GM18508 (cell line): ENCODE measurements around the gene SLC17A2.

ENCODE experiments used
- ATAC-seq: cut with Tn5 transposase; IDR thresholded peaks from one replicate; pipeline ENCODE4 v1.9.1; 2021; ENCODE audit warnings: moderate number of reproducible peaks; ENCODE audit not compliant: insufficient read depth, unreplicated experiment

SLC17A2 gene

DNA sequence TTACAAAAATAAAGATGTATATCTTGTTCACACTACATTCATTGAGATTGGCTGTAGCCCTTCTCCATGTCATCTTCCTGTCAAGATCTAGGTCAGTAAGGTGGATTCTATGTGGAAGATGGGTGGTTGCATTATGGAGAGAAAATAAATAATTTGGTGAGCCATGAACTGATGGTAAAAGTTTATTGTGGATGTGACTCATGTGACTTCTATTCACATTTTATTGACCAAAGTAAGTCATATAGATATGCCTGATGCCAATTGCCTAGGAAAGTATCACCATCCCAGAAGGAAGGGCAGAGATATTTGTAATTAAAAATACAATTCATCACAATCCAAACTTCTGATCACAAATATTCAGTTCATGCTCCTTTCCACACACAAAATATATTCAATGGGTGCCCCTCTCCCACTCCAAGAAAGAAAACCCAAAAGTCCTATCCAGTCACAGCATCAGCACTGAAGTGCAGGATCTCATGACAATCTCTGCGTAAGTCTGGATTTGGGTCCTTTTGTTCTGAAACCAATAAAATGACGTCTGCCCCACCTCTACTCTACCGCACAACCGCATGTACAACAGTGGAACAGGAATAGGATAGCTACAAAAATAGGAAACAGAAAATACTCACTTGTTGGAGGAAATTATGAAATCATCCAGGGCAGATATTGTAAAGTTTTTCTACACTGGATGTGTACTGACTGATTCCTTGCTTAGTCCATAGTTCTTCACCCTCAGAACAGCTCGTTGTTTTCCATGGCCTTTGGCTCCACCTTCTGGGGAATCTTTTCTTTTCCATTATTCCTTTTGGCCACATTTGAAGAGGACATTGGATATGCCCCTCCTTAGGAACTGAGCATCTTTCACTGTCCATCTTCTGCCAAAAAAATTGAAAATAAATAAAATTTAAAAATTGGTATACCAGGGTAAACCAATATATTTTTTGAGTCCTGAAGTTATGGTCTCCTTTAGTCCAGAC, 40.3 kb downstream of the SLC17A2 start:
- no peak for ATAC-seq

DNA sequence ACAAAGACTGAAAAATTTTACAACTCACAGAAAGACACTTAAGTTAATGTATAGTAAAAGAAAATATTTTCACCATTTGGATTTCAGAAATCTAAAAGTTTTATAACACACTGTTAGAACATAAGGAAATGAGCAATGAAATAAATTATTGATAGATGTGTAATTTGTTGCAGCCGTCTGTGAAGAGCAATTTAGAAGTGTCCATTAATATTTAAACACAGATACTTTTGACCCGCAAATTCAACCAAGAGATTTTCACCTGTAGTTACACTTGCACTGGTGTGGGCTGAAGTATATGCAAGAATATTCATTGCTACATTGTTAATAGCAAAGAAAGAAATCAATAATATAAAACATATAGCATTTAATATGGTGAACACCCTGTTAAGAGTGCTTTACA, 41.9 kb downstream of the SLC17A2 start:
- no peak for ATAC-seq

DNA sequence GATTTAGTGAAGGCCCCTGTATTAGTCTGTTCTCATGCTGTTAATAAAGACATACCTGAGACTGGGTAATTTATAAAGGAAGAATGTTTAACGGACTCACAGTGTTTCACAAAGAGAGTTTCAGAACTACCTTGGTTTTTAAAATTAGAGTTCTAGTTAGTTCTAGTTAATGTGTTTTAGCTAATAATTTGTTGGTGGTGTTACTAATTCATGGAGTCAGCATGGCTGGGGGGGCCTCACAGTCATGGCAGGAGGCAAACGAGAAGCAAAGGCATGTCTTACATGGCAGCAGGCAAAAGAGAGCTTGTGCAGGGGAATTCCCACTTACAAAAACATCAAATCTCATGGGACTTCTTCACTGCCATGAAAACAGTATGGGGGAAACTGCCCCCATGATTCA, 44.4 kb downstream of the SLC17A2 start:
- ATAC-seq, result no peak

- no peak for ATAC-seq
Observed at GRCh38 chr6:25883991-25884390, 46.5 kb downstream of the SLC17A2 start.

- ATAC-seq, result no peak
Observed at GRCh38 chr6:25883536-25883935, 47.0 kb downstream of the SLC17A2 start.

DNA sequence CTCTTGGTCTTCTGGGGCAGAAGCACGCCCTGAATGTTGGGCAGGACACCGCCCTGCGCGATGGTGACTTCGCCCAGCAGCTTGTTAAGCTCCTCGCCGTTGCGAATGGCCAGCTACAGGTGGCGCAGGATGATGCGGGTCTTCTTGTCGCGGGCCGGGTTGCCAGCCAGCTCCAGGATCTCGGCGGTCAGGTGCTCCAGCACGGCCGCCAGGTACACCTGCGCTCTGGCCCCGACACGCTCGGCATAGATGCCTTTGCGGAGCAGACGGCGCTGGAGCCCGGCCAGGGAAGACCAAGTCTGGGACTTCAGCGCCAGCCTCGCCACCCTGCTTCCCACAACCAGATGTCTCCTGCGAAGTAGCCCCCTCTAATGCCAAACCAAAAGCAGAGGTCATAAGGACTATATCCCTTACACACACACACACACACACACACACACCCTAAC, 48.4 kb downstream of the SLC17A2 start:
- no peak for ATAC-seq

DNA sequence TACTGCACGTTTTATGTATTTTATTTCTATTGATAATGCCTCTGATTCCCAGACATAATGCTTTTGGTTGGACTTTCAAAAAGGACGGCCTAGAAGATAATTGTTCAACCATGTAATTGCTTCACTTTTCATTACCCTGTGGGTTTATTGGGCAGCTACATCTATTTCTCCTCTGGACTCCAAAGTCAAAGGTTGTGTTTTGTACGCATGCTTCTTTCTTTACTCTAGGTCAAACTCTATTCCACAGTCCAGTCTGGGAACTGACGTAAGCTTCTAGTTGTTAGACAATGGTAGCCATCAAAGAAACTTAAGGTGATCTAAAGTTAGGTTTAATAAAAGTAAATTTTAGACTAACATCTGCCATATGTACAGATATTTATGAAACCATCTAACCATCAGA, 49.9 kb downstream of the SLC17A2 start:
- no peak for ATAC-seq

DNA sequence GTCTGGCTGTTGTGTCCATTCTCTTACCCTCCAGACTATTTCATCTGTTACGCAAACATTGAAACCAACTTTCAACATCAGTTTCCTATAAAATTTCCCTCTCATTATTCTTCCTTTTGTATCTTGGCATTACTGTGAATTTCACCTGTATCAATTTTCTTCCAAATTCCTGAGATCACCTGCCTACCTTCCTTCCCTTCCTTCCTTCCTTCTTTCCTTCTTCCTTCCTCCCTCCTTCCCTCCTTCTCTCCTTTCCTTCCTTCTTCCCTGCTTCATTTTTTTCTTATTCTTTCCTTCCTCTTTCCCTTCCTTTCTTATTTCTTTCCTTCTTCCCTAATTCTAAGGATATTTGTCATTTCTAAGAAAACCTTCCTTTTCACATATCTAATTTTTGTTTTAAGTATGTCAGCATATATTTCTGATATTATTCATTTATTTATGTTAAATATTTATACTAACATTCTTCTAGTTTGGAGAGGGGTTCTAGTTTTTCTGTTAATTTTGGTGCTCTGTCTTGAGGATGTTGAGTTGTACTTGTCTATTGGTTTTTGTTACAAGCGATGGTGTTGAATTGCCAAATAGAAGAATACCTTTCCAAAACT, 51.7 kb downstream of the SLC17A2 start:
- no peak for ATAC-seq

GRCh38 chr6:25875926-25876602, 54.4 kb downstream of the SLC17A2 start:
- no peak for ATAC-seq

DNA sequence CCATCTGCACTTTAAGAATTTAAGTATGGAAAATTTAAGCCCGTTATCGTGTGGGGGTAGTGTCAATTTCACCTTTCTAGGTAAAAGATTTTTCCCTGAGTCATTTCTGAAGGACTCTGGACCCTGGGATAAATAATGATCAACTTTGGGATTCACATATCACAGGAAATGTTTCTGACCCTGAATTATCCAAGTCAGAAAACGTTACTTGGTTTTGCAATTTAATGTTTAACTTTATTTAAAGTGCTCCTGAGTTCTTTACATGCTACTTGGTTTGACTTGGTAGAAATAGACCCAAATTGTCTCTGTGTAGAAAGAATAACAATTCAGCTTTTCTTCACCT, 55.0 kb downstream of the SLC17A2 start:
- ATAC-seq, result no peak

DNA sequence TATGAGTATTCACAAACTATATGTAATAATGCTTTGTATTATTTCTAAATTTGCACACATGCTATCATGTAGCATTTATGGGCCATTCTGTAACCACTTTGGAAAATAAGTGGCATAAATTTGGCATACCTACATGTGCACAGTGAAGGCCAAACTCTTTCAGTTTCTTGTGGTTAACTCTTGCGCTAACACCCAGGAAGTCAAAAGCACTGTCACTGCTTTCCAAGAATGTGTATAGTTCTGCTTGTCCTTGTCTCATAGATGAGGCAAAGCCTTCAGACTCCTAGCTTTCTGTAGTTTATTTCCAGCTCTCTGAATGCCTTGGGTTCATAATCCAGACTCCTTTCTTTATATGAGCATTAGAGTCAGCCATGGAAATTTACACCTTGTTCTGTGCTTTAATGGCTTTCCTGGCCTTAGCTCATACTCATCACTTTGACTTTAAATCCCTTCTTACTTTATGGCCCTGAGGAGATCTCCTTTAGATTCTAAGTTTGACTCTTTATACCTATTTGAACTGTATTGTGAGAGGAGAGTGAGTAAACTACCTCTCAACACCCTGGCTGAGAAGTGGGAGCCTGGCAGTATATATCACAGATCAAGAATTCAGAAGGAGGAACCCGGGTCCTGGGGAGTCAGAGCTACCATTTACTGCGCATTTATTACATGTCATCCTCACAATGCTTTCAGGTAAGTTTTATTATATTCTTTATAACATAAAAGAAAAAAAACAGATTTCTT, 55.5 kb downstream of the SLC17A2 start:
- ATAC-seq, result no peak

DNA sequence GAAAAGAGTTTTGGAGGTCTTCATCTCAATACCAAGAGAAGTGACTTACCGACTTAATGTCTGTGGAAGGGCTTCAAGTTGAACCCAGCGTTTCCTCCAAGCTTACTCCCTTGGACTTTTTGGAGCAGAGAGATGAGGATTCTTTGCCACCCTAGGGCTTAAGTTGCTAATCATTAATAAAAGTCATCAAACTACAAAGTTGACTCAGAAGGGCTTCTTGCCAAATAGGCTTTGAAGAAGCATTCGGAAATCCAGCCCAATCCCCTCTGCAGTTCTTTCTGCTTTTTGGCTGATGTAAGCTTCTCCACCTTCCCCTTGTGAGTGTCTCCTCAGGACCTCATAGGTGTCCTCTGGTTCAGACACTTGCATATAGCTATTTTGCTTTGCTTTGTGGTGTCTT, 56.4 kb downstream of the SLC17A2 start, which contains the start of gene SLC17A3:
SLC17A3 (minus strand) TSS at position 126 of the 400 bp plus-strand sequence. CDS start 5,856 bp downstream, outside the sequence.
- ATAC-seq, result no peak

GRCh38 chr6:25872814-25873213, 57.7 kb downstream of the SLC17A2 start:
- no peak for ATAC-seq

DNA sequence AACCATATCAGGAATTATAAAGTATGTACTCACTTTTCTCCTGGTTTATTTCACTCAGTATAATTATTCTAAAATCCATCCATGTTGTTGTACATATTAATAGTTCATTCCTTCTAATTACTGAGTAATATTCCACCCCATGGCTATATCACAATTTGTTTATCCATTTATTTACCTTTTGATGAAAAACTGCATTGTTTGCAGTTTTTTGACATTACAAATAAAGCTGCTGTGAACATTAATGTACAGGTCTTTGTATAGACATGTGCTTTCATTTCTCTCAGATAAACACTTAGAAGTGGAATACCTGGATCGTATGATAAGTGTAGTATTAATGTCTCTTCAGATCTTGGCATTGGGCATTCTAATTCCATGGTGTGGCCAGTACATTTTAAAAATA, 60.7 kb downstream of the SLC17A2 start:
- no peak for ATAC-seq

- ATAC-seq, result no peak
Observed at GRCh38 chr6:25868436-25869183, 61.9 kb downstream of the SLC17A2 start.

DNA sequence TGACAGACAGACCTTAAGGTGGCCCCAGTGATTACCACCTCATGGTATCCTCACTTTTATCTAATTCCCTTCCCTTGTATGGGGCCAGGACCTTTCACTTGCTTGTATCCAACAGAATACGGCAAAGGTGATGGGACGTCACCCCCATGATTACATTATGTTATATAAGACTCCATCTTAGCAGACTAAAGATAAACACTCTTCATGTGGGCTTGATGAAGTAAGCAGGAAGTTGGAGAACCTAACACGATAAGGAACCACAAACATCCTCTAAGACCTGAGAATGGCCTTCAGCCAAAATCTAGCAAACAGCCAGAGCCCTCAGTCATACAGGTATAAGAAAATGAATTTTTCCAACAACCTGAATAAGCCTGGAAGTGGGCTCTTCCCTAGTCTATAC, 64.5 kb downstream of the SLC17A2 start:
- no peak for ATAC-seq

- no peak for ATAC-seq
Observed at GRCh38 chr6:25863360-25863759, 67.1 kb downstream of the SLC17A2 start.
